Liver (tissue), 9 donors: Measurements from ENCODE around the gene CHN1. TPM values are rescaled to one million over a fixed set of nuclear protein-coding genes. Genes with fewer than 3 reads are reported as not detected.

ENCODE experiments used
- DNase-seq: peaks from one replicate; pipeline ENCODE4 v3.0.0-alpha.2; 2017; ENCODE audit warnings: low spot score
- H3K27ac ChIP-seq, 2 donors: one replicate each; pipeline ENCODE4 v1.7.0; 2013; ENCODE audit warnings: inconsistent platforms in 2 of 2, low read length in 2 of 2, control low read depth in 1 of 2, low read depth in 1 of 2, mild to moderate bottlenecking in 1 of 2
- H3K27me3 ChIP-seq, 4 donors: one replicate each; pipeline versions ENCODE4 v1.6.1 to v1.7.0; 2013; ENCODE audit warnings: low read length in 3 of 4, inconsistent platforms in 1 of 4, mild to moderate bottlenecking in 1 of 4, moderate library complexity in 1 of 4; ENCODE audit not compliant: control insufficient read depth in 4 of 4, insufficient read depth in 4 of 4
- H3K36me3 ChIP-seq, 4 donors: one replicate each; pipeline versions ENCODE4 v1.6.1 to v1.7.0; 2013; ENCODE audit warnings: low read length in 3 of 4, mild to moderate bottlenecking in 3 of 4, low read depth in 1 of 4, moderate library complexity in 1 of 4; ENCODE audit not compliant: control insufficient read depth in 4 of 4, insufficient read depth in 3 of 4
- H3K4me1 ChIP-seq, 4 donors: one replicate each; pipeline versions ENCODE4 v1.6.1 to v1.7.0; 2013; ENCODE audit warnings: low read length in 3 of 4, mild to moderate bottlenecking in 3 of 4, moderate library complexity in 1 of 4; ENCODE audit not compliant: control insufficient read depth in 4 of 4, insufficient read depth in 4 of 4
- H3K4me3 ChIP-seq, 3 donors: one replicate each; pipeline versions ENCODE4 v1.6.1 to v1.7.0; 2013; ENCODE audit warnings: low read length in 3 of 3, control low read depth in 1 of 3, low read depth in 1 of 3, mild to moderate bottlenecking in 1 of 3
- H3K9ac ChIP-seq, 2 donors: one replicate each; pipeline ENCODE4 v1.7.0; 2013; ENCODE audit warnings: low read length in 2 of 2, mild to moderate bottlenecking in 2 of 2, moderate library complexity in 2 of 2, control low read depth in 1 of 2, low read depth in 1 of 2
- H3K9me3 ChIP-seq, 4 donors: one replicate each; pipeline versions ENCODE4 v1.6.1 to v1.7.0; 2013; ENCODE audit warnings: low read length in 3 of 4; ENCODE audit not compliant: control insufficient read depth in 4 of 4
- GABPA ChIP-seq, 2 donors: IDR thresholded peaks in 1 of 2; conservative IDR thresholded peaks in 1 of 2; 2 replicates each; pipeline ENCODE4 v1.6.1; 2016; ENCODE audit warnings: antibody characterized with exemption in 2 of 2, mild to moderate bottlenecking in 1 of 2, moderate library complexity in 1 of 2
- HNF4G ChIP-seq: IDR thresholded peaks from 2 replicates; pipeline ENCODE4 v1.6.1; 2016; ENCODE audit warnings: antibody characterized with exemption
- NR2F2 ChIP-seq: IDR thresholded peaks from 2 replicates; pipeline ENCODE4 v1.6.1; 2016; ENCODE audit warnings: antibody characterized with exemption
- RXRA ChIP-seq, 2 donors: IDR thresholded peaks; 2 replicates each; pipeline ENCODE4 v1.6.1; 2017 to 2018; ENCODE audit warnings: antibody characterized with exemption in 2 of 2, mild to moderate bottlenecking in 1 of 2
- SP1 ChIP-seq: IDR thresholded peaks from 2 replicates; pipeline ENCODE4 v1.6.1; 2018; ENCODE audit warnings: antibody characterized with exemption, mild to moderate bottlenecking
- TAF1 ChIP-seq: conservative IDR thresholded peaks from 2 replicates; pipeline ENCODE4 v1.6.1; 2016; ENCODE audit warnings: antibody characterized with exemption, mild to moderate bottlenecking
- YY1 ChIP-seq: IDR thresholded peaks from 2 replicates; pipeline ENCODE4 v1.6.1; 2016; ENCODE audit warnings: antibody characterized with exemption, mild to moderate bottlenecking
- WGBS: extraction: QIAGEN DNeasy Blood & Tissue Kit; methylation state at CpG from one replicate; pipeline ENCODE4 v1.1.7; 2013; 5-methylcytosine and 5-hydroxymethylcytosine counted together
- polyA plus RNA-seq, 2 donors: library from polyadenylated mRNA; stranded (reverse) in 1 of 2; unstranded in 1 of 2; fragments of 200-250 nt in 1 of 2; fragments of >200 nt in 1 of 2; fragmentation: Nextera tagmentation in 1 of 2; extraction: Ambion mirVana in 1 of 2; gene quantifications; one replicate each; pipeline versions ENCODE4 v1.2.1 to v1.2.3, GENCODE V29; 2013 to 2015
- total RNA-seq, 2 donors: library from RNA; depleted of rRNA; stranded (reverse); fragments of >200 nt; gene quantifications; one replicate each; pipeline ENCODE4 v1.2.3, GENCODE V29; 2014
- TF ChIP-seq, protein P1 (sequence below): IDR thresholded peaks from 2 replicates; pipeline ENCODE4 v1.6.1; 2016; ENCODE audit warnings: antibody characterized with exemption
- TF ChIP-seq, protein P2 (sequence below): IDR thresholded peaks from 2 replicates; pipeline ENCODE4 v1.6.1; 2016; ENCODE audit warnings: antibody characterized with exemption
- TF ChIP-seq, protein P3 (sequence below): IDR thresholded peaks from 2 replicates; pipeline ENCODE4 v1.6.1; 2016; ENCODE audit warnings: antibody characterized with exemption
- TF ChIP-seq, protein P4 (sequence below): IDR thresholded peaks from 2 replicates; pipeline ENCODE4 v1.6.1; 2016; ENCODE audit warnings: antibody characterized with exemption, mild to moderate bottlenecking
- donor health status: healthy.
- donor health status: healthy.
- donor health status: healthy.
- donor health status: healthy.
- donor health status: healthy.

CHN1 gene
- total and polyA plus RNA-seq, 4 donors, result 0.66 to 1.6 (median 1.1) TPM

DNA sequence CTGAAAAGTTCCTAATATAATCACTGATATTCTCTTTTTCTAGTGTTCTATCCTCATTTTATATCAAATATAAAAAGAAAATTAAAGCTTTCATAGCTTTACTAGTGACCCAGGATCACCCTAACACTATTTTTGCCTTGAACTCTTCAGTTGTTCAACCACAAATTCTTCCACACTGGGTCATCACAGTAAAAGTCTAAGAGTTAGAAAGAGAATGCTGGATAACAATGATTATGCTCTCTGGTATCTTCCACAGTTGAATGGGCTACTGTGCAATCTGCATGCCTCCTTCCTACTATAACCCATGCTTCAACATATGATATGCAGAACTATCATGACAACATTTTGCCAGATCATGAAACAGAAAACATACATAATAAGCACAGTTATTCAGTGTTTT is 32.3 kb downstream of the CHN1 start:
- H3K4me1 ChIP-seq, result peaks cover 0 to 5% (median under 1%) of the 10 kb centered on the region in 4 donors
- no peak overlapping the region for H3K9ac ChIP-seq
- peaks cover 0 to 1% (median 0%) of the 10 kb centered on the region in 4 donors for H3K36me3 ChIP-seq
- H3K9me3 ChIP-seq, result no peaks in the 10 kb centered on the region
- no peaks in the 10 kb centered on the region for H3K27me3 ChIP-seq
- H3K4me3 ChIP-seq, result no peak overlapping the region
- DNase-seq, result no peak
- H3K27ac ChIP-seq, result no peak overlapping the region
- TF ChIP-seq SP1, result no peak

DNA sequence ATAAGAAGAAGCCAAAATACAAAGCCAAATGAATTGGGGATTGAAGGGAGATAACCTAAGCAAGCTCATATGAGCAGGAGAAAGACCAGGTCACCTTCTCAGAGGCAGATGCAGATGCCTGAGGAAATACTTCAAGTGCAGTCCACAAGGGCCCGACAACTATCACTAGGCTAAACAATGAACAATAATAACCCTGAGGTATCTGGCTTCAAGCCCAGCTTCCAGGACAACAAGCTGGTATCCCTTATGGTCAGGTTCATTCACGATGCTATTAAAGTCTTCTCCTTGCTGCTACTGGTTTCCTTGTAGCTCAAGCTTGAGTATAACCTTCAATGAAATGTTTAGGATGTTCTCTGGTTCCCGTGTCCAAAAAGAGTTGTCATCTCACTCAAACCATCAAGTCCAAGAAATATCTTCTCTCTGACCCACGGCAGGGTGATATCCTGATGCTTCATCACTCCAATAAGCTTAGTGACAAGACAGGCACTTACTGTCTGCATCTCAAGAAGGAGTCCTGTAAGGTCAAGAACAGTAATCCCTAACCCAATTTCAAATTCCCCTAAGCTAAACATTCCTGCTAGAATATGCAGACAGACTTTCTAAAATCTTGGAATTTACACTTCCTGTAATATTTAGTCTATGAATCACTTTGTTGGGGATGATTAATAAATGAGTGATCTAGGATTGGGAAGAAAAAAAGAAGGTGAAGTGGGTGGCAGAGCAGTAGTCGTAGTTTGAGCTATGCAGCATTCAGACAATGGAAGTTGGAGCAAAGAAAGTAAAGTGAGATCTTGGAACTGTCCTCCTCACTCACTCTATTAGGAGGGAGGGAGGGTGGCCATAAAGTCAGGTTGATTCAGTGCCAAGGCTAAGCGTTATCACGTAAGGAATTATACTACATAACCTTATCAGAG is 33.1 kb downstream of the CHN1 start:
- H3K4me3 ChIP-seq, result no peak overlapping the region
- TF ChIP-seq GABPA (IDR thresholded peaks at IDR 0.05 in 1 of 2, conservative IDR thresholded peaks at IDR 0.05 in 1 of 2), result no peak
- no peak for DNase-seq
- no peaks in the 10 kb centered on the region for H3K27me3 ChIP-seq
- H3K27ac ChIP-seq, result no peak overlapping the region
- peaks cover 0 to 11% (median 5%) of the 10 kb centered on the region in 4 donors for H3K4me1 ChIP-seq
- WGBS, result 75% methylated on average over 7 of the region's 7 CpGs
- no peaks in the 10 kb centered on the region for H3K9me3 ChIP-seq
- peaks cover 0 to 1% (median 0%) of the 10 kb centered on the region in 4 donors for H3K36me3 ChIP-seq
- H3K9ac ChIP-seq, result no peak overlapping the region

DNA sequence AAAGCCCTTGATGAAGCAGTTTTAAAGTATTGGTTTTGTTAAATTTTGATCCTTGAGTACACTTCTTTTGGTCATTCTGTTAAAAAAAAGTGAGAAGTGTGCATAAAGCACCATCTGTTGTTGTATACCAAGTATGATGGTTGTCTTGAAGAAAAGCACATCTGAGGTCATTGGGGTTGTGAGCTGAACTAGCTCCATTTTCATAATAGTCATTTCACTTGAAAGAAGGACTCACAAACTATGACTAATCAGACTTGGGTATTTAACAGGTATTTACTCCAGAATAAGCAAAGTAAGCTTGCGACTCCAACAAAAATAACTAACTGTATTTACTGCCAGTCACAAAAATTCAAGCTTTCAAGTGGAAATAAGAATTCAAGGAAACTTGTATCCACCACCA is 35.1 kb downstream of the CHN1 start:
- Histone ChIP-seq H3K4me3 (no peak overlapping the region), H3K27ac (no peak overlapping the region), H3K9me3 (no peaks in the 10 kb centered on the region), H3K9ac (no peak overlapping the region), H3K27me3 (no peaks in the 10 kb centered on the region), H3K4me1 (peaks cover 2 to 24% (median 11%) of the 10 kb centered on the region in 4 donors), H3K36me3 (peaks cover 0 to 1% (median 0%) of the 10 kb centered on the region in 4 donors)
- 93% methylated on average over 1 of the region's 1 CpG for WGBS
- no peak for DNase-seq
- TF ChIP-seq, protein P1, sequence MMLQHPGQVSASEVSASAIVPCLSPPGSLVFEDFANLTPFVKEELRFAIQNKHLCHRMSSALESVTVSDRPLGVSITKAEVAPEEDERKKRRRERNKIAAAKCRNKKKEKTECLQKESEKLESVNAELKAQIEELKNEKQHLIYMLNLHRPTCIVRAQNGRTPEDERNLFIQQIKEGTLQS, result no peak
- TF ChIP-seq, protein P2, sequence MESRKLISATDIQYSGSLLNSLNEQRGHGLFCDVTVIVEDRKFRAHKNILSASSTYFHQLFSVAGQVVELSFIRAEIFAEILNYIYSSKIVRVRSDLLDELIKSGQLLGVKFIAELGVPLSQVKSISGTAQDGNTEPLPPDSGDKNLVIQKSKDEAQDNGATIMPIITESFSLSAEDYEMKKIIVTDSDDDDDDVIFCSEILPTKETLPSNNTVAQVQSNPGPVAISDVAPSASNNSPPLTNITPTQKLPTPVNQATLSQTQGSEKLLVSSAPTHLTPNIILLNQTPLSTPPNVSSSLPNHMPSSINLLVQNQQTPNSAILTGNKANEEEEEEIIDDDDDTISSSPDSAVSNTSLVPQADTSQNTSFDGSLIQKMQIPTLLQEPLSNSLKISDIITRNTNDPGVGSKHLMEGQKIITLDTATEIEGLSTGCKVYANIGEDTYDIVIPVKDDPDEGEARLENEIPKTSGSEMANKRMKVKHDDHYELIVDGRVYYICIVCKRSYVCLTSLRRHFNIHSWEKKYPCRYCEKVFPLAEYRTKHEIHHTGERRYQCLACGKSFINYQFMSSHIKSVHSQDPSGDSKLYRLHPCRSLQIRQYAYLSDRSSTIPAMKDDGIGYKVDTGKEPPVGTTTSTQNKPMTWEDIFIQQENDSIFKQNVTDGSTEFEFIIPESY, result no peak
- TF ChIP-seq GABPA (IDR thresholded peaks at IDR 0.05 in 1 of 2, conservative IDR thresholded peaks at IDR 0.05 in 1 of 2) (no peak), RXRA (IDR thresholded peaks at IDR 0.05) (no peak), TAF1 (no peak), YY1 (no peak), NR2F2 (no peak), HNF4G (no peak)
- TF ChIP-seq, protein P3, sequence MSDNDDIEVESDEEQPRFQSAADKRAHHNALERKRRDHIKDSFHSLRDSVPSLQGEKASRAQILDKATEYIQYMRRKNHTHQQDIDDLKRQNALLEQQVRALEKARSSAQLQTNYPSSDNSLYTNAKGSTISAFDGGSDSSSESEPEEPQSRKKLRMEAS, result no peak
- TF ChIP-seq, protein P4, sequence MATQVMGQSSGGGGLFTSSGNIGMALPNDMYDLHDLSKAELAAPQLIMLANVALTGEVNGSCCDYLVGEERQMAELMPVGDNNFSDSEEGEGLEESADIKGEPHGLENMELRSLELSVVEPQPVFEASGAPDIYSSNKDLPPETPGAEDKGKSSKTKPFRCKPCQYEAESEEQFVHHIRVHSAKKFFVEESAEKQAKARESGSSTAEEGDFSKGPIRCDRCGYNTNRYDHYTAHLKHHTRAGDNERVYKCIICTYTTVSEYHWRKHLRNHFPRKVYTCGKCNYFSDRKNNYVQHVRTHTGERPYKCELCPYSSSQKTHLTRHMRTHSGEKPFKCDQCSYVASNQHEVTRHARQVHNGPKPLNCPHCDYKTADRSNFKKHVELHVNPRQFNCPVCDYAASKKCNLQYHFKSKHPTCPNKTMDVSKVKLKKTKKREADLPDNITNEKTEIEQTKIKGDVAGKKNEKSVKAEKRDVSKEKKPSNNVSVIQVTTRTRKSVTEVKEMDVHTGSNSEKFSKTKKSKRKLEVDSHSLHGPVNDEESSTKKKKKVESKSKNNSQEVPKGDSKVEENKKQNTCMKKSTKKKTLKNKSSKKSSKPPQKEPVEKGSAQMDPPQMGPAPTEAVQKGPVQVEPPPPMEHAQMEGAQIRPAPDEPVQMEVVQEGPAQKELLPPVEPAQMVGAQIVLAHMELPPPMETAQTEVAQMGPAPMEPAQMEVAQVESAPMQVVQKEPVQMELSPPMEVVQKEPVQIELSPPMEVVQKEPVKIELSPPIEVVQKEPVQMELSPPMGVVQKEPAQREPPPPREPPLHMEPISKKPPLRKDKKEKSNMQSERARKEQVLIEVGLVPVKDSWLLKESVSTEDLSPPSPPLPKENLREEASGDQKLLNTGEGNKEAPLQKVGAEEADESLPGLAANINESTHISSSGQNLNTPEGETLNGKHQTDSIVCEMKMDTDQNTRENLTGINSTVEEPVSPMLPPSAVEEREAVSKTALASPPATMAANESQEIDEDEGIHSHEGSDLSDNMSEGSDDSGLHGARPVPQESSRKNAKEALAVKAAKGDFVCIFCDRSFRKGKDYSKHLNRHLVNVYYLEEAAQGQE, result no peak
